Chondrocyte (in vitro differentiated cells): ENCODE measurements around the gene GLTP. TPM values are rescaled to one million over a fixed set of nuclear protein-coding genes. Genes with fewer than 3 reads are reported as not detected.

Experiments
- DNase-seq: peaks from one replicate; pipeline ENCODE4 v3.0.0; 2021; ENCODE audit warnings: mixed read lengths, low spot score
- H3K27ac Mint-ChIP-seq: one replicate; pipeline ENCODE4 v1.8.0; 2021; ENCODE audit warnings: mild to moderate bottlenecking, moderate library complexity, mixed read lengths; ENCODE audit not compliant: unreplicated experiment
- H3K27me3 Mint-ChIP-seq: 2 replicates; pipeline ENCODE4 v1.8.0; 2021; ENCODE audit warnings: low read depth, mixed read lengths
- H3K36me3 Mint-ChIP-seq: 2 replicates; pipeline ENCODE4 v1.8.0; 2021; ENCODE audit warnings: low read depth, mixed read lengths
- H3K4me1 Mint-ChIP-seq: 2 replicates; pipeline ENCODE4 v1.8.0; 2021; ENCODE audit warnings: low read depth, mild to moderate bottlenecking, mixed read lengths
- H3K4me3 Mint-ChIP-seq: one replicate; pipeline ENCODE4 v1.8.0; 2021; ENCODE audit warnings: mild to moderate bottlenecking, moderate library complexity, mixed read lengths; ENCODE audit not compliant: unreplicated experiment
- H3K9me3 Mint-ChIP-seq: 2 replicates; pipeline ENCODE4 v1.8.0; 2021; ENCODE audit warnings: low read depth, mixed read lengths
- CTCF ChIP-seq: fragments of 200-600 bp; sonication (generic); IDR thresholded peaks from 2 replicates; pipeline ENCODE4 v1.5.0; 2021; ENCODE audit warnings: antibody characterized with exemption, mild to moderate bottlenecking, moderate library complexity
- total RNA-seq: library from RNA; stranded (reverse); gene quantifications from 3 replicates; pipeline ENCODE4 v1.2.1, GENCODE V29; 2021

The GLTP gene
- total RNA-seq, 1 donor from 2014 or later, result 40.7 TPM

DNA sequence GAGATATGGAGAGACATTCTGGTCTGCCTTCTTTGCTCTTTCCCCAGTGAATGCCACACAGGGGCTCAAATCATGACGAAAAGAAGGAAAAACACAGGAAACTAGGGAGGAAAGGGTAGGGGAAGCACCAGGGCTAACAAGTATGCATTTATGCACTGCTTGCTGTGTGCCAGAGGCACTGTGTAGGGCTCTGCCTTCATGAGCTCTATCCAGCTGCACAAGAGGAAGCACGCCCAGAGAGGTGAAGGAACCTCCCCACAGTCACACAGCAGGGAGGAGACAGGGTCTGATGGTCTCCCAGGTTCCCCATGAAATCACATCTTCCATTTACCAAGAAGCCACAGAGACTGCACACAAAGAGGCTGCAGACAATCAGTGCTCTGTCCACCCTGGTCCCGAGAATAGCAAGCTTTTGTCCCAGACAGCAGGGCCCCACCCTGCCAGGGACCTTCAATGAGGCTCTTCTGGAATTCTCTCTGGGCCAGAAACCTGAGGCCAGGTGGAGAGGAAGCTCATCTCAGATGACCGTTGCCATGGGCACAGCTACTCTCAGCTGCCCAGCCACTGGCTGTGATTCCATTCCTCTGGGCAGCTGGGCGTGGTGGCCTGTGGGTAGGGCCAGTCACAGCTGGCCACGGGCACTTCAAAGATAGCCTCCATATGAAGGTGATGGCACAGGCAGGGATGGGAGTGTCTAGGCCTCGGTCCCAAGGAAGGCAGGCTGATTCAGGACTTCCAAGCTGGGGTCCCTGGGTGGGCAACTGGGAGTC lies 39.9 kb downstream of the GLTP start:
- Mint-ChIP-seq H3K36me3 (no peaks in the 10 kb centered on the region), H3K4me3 (no peak overlapping the region), H3K27ac (no peak overlapping the region), H3K27me3 (no peaks in the 10 kb centered on the region), H3K4me1 (peaks cover 6% of the 10 kb centered on the region), H3K9me3 (no peaks in the 10 kb centered on the region)
- no peak for DNase-seq
- TF ChIP-seq CTCF, result no peak

DNA sequence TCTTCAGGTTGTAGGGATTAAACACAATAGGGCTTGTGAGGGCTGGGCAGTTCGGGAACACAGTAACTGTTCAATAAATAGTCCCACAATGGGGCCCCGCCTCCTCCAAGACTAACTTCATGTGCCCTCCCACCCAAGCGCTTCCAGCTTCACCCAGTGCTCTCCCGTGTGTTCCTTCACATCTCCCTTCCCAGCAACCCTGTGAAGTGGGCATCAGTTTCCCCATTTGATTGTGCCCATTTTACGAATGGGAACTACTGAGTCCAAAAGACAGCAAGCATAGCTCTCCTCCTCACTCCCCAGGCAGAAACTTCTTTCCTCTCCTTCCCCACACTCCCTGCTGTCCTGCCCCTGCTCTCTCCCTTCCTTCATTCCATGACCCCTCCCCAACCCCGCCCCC lies 40.9 kb downstream of the GLTP start:
- no peaks in the 10 kb centered on the region for H3K27me3 Mint-ChIP-seq
- TF ChIP-seq CTCF, result no peak

GRCh38 chr12:109836916-109837315 lies 43.4 kb downstream of the GLTP start:
- peaks cover 2% of the 10 kb centered on the region for H3K27me3 Mint-ChIP-seq
- H3K9me3 Mint-ChIP-seq, result no peaks in the 10 kb centered on the region
- H3K4me3 Mint-ChIP-seq, result no peak overlapping the region
- no peak for DNase-seq
- no peak overlapping the region for H3K27ac Mint-ChIP-seq
- peaks cover 9% of the 10 kb centered on the region for H3K4me1 Mint-ChIP-seq
- no peaks in the 10 kb centered on the region for H3K36me3 Mint-ChIP-seq
- no peak for TF ChIP-seq CTCF

More for the DNA sequence above, 40.9 kb downstream of the GLTP start:
- Mint-ChIP-seq H3K27ac (no peak overlapping the region), H3K36me3 (no peaks in the 10 kb centered on the region), H3K4me3 (no peak overlapping the region), H3K9me3 (no peaks in the 10 kb centered on the region), H3K4me1 (peaks cover 6% of the 10 kb centered on the region)
- DNase-seq, result no peak

GRCh38 chr12:109835827-109836226 lies 44.5 kb downstream of the GLTP start:
- DNase-seq, result no peak
- Mint-ChIP-seq H3K9me3 (no peaks in the 10 kb centered on the region), H3K4me1 (peaks cover 9% of the 10 kb centered on the region), H3K27ac (no peak overlapping the region), H3K36me3 (no peaks in the 10 kb centered on the region), H3K27me3 (peaks cover 7% of the 10 kb centered on the region), H3K4me3 (no peak overlapping the region)
- TF ChIP-seq CTCF, result no peak

- H3K9me3 Mint-ChIP-seq, result no peaks in the 10 kb centered on the region
- no peaks in the 10 kb centered on the region for H3K36me3 Mint-ChIP-seq
- peaks cover 8% of the 10 kb centered on the region for H3K27me3 Mint-ChIP-seq
- no peak for TF ChIP-seq CTCF
- no peak within 1 kb of the TSS for H3K27ac Mint-ChIP-seq
- H3K4me3 Mint-ChIP-seq, result peak within 1 kb of the TSS; percentile 72
- DNase-seq, result no peak
- H3K4me1 Mint-ChIP-seq, result peaks cover 9% of the 10 kb centered on the region
These were observed 46.8 kb downstream of the GLTP start, which contains the start of gene TRPV4 for GRCh38 chr12:109833307-109834189. TRPV4 (minus strand) TSS chr12:109833398; CDS start chr12:109814796, 18,602 bp downstream.
